Keratinocyte (primary cell): Measurements from ENCODE around the gene SLC13A3.

ENCODE experiments used
- EZH2 ChIP-seq: IDR thresholded peaks from one replicate; pipeline ENCODE4 v1.6.1; 2012; ENCODE audit warnings: inconsistent platforms, mild to moderate bottlenecking, low read length, moderate library complexity
- TF ChIP-seq, protein P1 (sequence below), 3 experiments: IDR thresholded peaks in 1 of 3; conservative IDR thresholded peaks in 1 of 3; optimal IDR thresholded peaks in 1 of 3; 2 replicates in 2 of 3; 3 replicates in 1 of 3; pipeline versions ENCODE3 to v1.5.1; 2011; ENCODE audit warnings: low read length in 3 of 3, mild to moderate bottlenecking in 3 of 3, moderate library complexity in 2 of 3, control low read depth in 1 of 3, inconsistent platforms in 1 of 3; ENCODE audit not compliant: insufficient read depth in 2 of 3; ENCODE audit errors: extremely low read depth in 1 of 3

DNA sequence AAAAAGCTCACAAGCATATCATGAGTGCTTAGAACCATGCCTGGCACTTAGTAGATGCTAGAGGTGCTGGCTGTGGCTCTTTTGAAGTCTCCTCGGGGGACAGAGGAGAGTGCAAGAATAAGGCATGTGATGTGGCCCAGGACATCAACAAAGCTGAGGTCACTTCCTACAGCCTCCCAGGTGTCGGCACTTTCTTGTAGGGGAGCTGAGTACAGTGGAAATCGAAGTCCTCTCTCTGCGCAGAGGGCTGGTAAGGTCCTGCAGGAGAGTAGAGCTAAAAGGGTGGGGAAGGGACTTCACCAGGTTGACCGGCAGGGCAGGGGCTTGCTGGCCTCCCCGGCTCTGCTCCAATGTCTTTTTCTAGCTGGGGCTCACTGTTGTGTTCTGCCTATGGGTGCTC lies 11.2 kb downstream of the SLC13A3 start:
- TF ChIP-seq, protein P1, sequence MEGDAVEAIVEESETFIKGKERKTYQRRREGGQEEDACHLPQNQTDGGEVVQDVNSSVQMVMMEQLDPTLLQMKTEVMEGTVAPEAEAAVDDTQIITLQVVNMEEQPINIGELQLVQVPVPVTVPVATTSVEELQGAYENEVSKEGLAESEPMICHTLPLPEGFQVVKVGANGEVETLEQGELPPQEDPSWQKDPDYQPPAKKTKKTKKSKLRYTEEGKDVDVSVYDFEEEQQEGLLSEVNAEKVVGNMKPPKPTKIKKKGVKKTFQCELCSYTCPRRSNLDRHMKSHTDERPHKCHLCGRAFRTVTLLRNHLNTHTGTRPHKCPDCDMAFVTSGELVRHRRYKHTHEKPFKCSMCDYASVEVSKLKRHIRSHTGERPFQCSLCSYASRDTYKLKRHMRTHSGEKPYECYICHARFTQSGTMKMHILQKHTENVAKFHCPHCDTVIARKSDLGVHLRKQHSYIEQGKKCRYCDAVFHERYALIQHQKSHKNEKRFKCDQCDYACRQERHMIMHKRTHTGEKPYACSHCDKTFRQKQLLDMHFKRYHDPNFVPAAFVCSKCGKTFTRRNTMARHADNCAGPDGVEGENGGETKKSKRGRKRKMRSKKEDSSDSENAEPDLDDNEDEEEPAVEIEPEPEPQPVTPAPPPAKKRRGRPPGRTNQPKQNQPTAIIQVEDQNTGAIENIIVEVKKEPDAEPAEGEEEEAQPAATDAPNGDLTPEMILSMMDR (optimal IDR thresholded peaks at IDR 0.05 in 1 of 3, IDR thresholded peaks at IDR 0.05 in 1 of 3, conservative IDR thresholded peaks at IDR 0.05 in 1 of 3; ENCODE audit: extremely low read depth in 1 of 3, insufficient read depth in 2 of 3, low read length in 3 of 3) = no peak
- TF ChIP-seq EZH2 = no peak
